Ascending aorta (tissue), 2 donors: ENCODE results near the gene CCDC144A. TPM values are rescaled to one million over a fixed set of nuclear protein-coding genes. Genes with fewer than 3 reads are reported as not detected.
"Not testable (repeated sequence)": the region's sequence is repeated elsewhere in the genome, so short reads cannot be mapped to it uniquely, and the experiment has no call there.

Experiments
- DNase-seq, 2 donors: peaks; one replicate each; pipeline ENCODE4 v3.0.0-alpha.2; 2019; ENCODE audit warnings: low spot score in 2 of 2
- H3K27ac ChIP-seq, 2 donors: fragments of 200-600 bp; sonication (generic); one replicate each; pipeline ENCODE4 v1.5.1; 2016 to 2017; ENCODE audit warnings: mild to moderate bottlenecking in 1 of 2
- H3K27me3 ChIP-seq: fragments of 200-600 bp; sonication (generic); one replicate; pipeline ENCODE4 v1.5.1; 2017
- H3K36me3 ChIP-seq, 2 donors: fragments of 200-600 bp; sonication (generic); one replicate each; pipeline ENCODE4 v1.5.1; 2016
- H3K4me1 ChIP-seq, 2 donors: fragments of 200-600 bp; sonication (generic); one replicate each; pipeline ENCODE4 v1.5.1; 2016 to 2017; ENCODE audit warnings: mild to moderate bottlenecking in 1 of 2
- H3K4me3 ChIP-seq, 2 donors: fragments of 200-600 bp; sonication (generic); one replicate each; pipeline ENCODE4 v1.5.1; 2016 to 2017; ENCODE audit warnings: mild to moderate bottlenecking in 1 of 2
- H3K9me3 ChIP-seq, 2 donors: fragments of 200-600 bp; sonication (generic); one replicate each; pipeline ENCODE4 v1.5.1; 2016
- CTCF ChIP-seq, 3 experiments: fragments of 200-600 bp in 2 of 3; fragments of 450-650 bp in 1 of 3; sonication (generic) in 2 of 3; IDR thresholded peaks; one replicate each; pipeline ENCODE4 v1.5.1; 2016 to 2019; ENCODE audit warnings: antibody characterized with exemption in 3 of 3, mild to moderate bottlenecking in 1 of 3, moderate library complexity in 1 of 3
- intact Hi-C: fragments of 100-400 bp; cut with DNase I; formaldehyde crosslinking; loops from one replicate; pipeline ENCODE4 v1.15.1; 2023
- total RNA-seq: library from RNA; depleted of rRNA; stranded (reverse); fragments of >200 nt; gene quantifications from one replicate; pipeline ENCODE4 v1.1.0, GENCODE V29; 2016

CCDC144A gene
- total RNA-seq, 1 donor from 2014 or later, result 0.43 TPM

- no peaks in the 10 kb centered on the region for H3K36me3 ChIP-seq
- TF ChIP-seq CTCF (IDR thresholded peaks at IDR 0.05), result no peak
- peak within 1 kb of the TSS; percentile 75 to 88 for H3K4me3 ChIP-seq
- H3K27ac ChIP-seq, result peak within 1 kb of the TSS; percentile 91 to 95
- no peaks in the 10 kb centered on the region for H3K9me3 ChIP-seq
- H3K4me1 ChIP-seq, result no peaks in the 10 kb centered on the region
- H3K27me3 ChIP-seq, result no peaks in the 10 kb centered on the region
- intact Hi-C loops, result no loop called here
- DNase-seq, result peak; percentile 85 to 97
Observed at GRCh38 chr17:16653367-16654041, 36.5 kb upstream of the CCDC144A start, which contains the start of gene ZNF624. Gene ZNF624 (minus strand): TSS chr17:16653850.

GRCh38 chr17:16661217-16661616, 28.8 kb upstream of the CCDC144A start:
- Histone ChIP-seq H3K9me3 (no peaks in the 10 kb centered on the region), H3K4me1 (no peaks in the 10 kb centered on the region), H3K27me3 (no peaks in the 10 kb centered on the region), H3K36me3 (no peaks in the 10 kb centered on the region), H3K27ac (no peak overlapping the region), H3K4me3 (no peak overlapping the region)
- TF ChIP-seq CTCF (IDR thresholded peaks at IDR 0.05), result no peak
- intact Hi-C loops, result no loop called here
- no peak for DNase-seq

- peaks cover 10% of the 10 kb centered on the region for H3K27me3 ChIP-seq
- intact Hi-C loops, result no loop called here
- H3K9me3 ChIP-seq, result no peaks in the 10 kb centered on the region
- H3K36me3 ChIP-seq, result no peaks in the 10 kb centered on the region
- DNase-seq, result no peak
- TF ChIP-seq CTCF (IDR thresholded peaks at IDR 0.05), result no peak
- peaks cover 0 to 9% of the 10 kb centered on the region in 2 donors for H3K4me1 ChIP-seq
- no peak overlapping the region for H3K27ac ChIP-seq
- H3K4me3 ChIP-seq, result no peak overlapping the region
Observed at GRCh38 chr17:16662936-16663335, 27.1 kb upstream of the CCDC144A start.

- DNase-seq, H3K36me3 ChIP-seq, H3K27ac ChIP-seq, intact Hi-C loops, H3K4me1 ChIP-seq, H3K9me3 ChIP-seq, H3K27me3 ChIP-seq: not testable (repeated sequence)
- H3K4me3 ChIP-seq, result peak overlapping the region; percentile 51 to 67
Observed at GRCh38 chr17:16666553-16666906, 23.5 kb upstream of the CCDC144A start.

GRCh38 chr17:16666907-16667636, 23.0 kb upstream of the CCDC144A start:
- H3K27ac ChIP-seq, DNase-seq, H3K4me1 ChIP-seq, H3K27me3 ChIP-seq, intact Hi-C loops, H3K9me3 ChIP-seq, H3K36me3 ChIP-seq: not testable (repeated sequence)
- peak overlapping the region; percentile 51 to 67 for H3K4me3 ChIP-seq

GRCh38 chr17:16676676-16677268, 13.3 kb upstream of the CCDC144A start:
- H3K4me3 ChIP-seq, result no peak overlapping the region
- intact Hi-C loops, result no loop called here
- no peaks in the 10 kb centered on the region for H3K9me3 ChIP-seq
- no peak for TF ChIP-seq CTCF (IDR thresholded peaks at IDR 0.05)
- no peaks in the 10 kb centered on the region for H3K27me3 ChIP-seq
- no peak overlapping the region for H3K27ac ChIP-seq
- no peaks in the 10 kb centered on the region for H3K36me3 ChIP-seq
- DNase-seq, result no peak
- H3K4me1 ChIP-seq, result no peaks in the 10 kb centered on the region

GRCh38 chr17:16683290-16684138, 6.5 kb upstream of the CCDC144A start:
- intact Hi-C loops, H3K9me3 ChIP-seq, H3K27me3 ChIP-seq, DNase-seq, H3K27ac ChIP-seq, H3K36me3 ChIP-seq, H3K4me1 ChIP-seq: not testable (repeated sequence)
- peak overlapping the region in 1 of 2 donors; percentile 38 for H3K4me3 ChIP-seq

- H3K27ac ChIP-seq, H3K27me3 ChIP-seq, intact Hi-C loops, DNase-seq, H3K36me3 ChIP-seq, H3K9me3 ChIP-seq, H3K4me3 ChIP-seq, H3K4me1 ChIP-seq: not testable (repeated sequence)
Observed at GRCh38 chr17:16686019-16686418, 4.0 kb upstream of the CCDC144A start.

GRCh38 chr17:16687151-16687550, 2.9 kb upstream of the CCDC144A start:
- intact Hi-C loops, H3K36me3 ChIP-seq, H3K27me3 ChIP-seq, H3K4me3 ChIP-seq, H3K9me3 ChIP-seq, H3K27ac ChIP-seq, H3K4me1 ChIP-seq, DNase-seq: not testable (repeated sequence)
